Neural cell (in vitro differentiated cells): Measurements from ENCODE around the gene FXYD4. TPM values are rescaled to one million over a fixed set of nuclear protein-coding genes. Genes with fewer than 3 reads are reported as not detected.
"Not testable (repeated sequence)": the region's sequence is repeated elsewhere in the genome, so short reads cannot be mapped to it uniquely, and the experiment has no call there.

ENCODE experiments used
- H2AFZ ChIP-seq: fragments of 200-600, 300-800 bp; sonication (generic), shearing (Covaris generic); 2 replicates; pipeline ENCODE4 v1.6.0; 2014; ENCODE audit warnings: low read depth, mild to moderate bottlenecking, antibody characterized with exemption, low read length, moderate library complexity
- H3F3A ChIP-seq: fragments of 200-600 bp; shearing (Covaris generic); 2 replicates; pipeline ENCODE4 v1.6.1; 2016; ENCODE audit warnings: mild to moderate bottlenecking, moderate library complexity, mixed read lengths, antibody characterized with exemption, low read length; ENCODE audit not compliant: insufficient read depth, poor library complexity, severe bottlenecking
- H3K27ac ChIP-seq: fragments of 200-600, 300-800 bp; sonication (generic), shearing (Covaris generic); 2 replicates; pipeline ENCODE4 v1.5.1; 2014; ENCODE audit warnings: mild to moderate bottlenecking, low read length, moderate library complexity
- H3K27me3 ChIP-seq: fragments of 300-800, 200-600 bp; sonication (generic), shearing (Covaris generic); 2 replicates; pipeline ENCODE4 v1.6.0; 2014; ENCODE audit warnings: mild to moderate bottlenecking, low read depth, low read length, moderate library complexity; ENCODE audit not compliant: insufficient read depth
- H3K36me3 ChIP-seq: fragments of 300-800, 200-600 bp; sonication (generic), shearing (Covaris generic); 2 replicates; pipeline ENCODE4 v1.5.1; 2014; ENCODE audit warnings: mild to moderate bottlenecking, antibody characterized with exemption, low read length, moderate library complexity; ENCODE audit not compliant: insufficient read depth
- H3K4me2 ChIP-seq: fragments of 300-800, 200-600 bp; sonication (generic), shearing (Covaris generic); 2 replicates; pipeline ENCODE4 v1.6.0; 2014; ENCODE audit warnings: mild to moderate bottlenecking, low read length
- H3K4me3 ChIP-seq: fragments of 300-800, 200-600 bp; sonication (generic), shearing (Covaris generic); 2 replicates; pipeline ENCODE4 v1.5.1; 2014; ENCODE audit warnings: mild to moderate bottlenecking, low read length, moderate library complexity
- H3K79me2 ChIP-seq: fragments of 200-600 bp; shearing (Covaris generic); replicated peaks from 2 replicates; pipeline ENCODE4 v1.6.0; 2014; ENCODE audit warnings: mild to moderate bottlenecking, low read length, moderate library complexity; ENCODE audit not compliant: insufficient read depth
- H3K9ac ChIP-seq: fragments of 300-800, 200-600 bp; sonication (generic), shearing (Covaris generic); 2 replicates; pipeline ENCODE4 v1.6.1; 2016; ENCODE audit warnings: mild to moderate bottlenecking, low read length, mixed read lengths
- H3K9me2 ChIP-seq: fragments of 200-600 bp; shearing (Covaris generic); 2 replicates; pipeline ENCODE4 v1.6.1; 2016; ENCODE audit warnings: mild to moderate bottlenecking, low read length, mixed read lengths; ENCODE audit not compliant: insufficient read depth
- H3K9me3 ChIP-seq: fragments of 200-600, 300-800 bp; sonication (generic), shearing (Covaris generic); 2 replicates; pipeline ENCODE4 v1.6.1; 2016; ENCODE audit warnings: mild to moderate bottlenecking, mixed run types, low read length, moderate library complexity, mixed read lengths
- H4K20me1 ChIP-seq: fragments of 200-600 bp; shearing (Covaris generic); 2 replicates; pipeline ENCODE4 v1.6.1; 2016; ENCODE audit warnings: mild to moderate bottlenecking, mixed run types; ENCODE audit not compliant: insufficient read depth
- EP300 ChIP-seq: fragments of 450-650 bp; conservative IDR thresholded peaks from 2 replicates; pipeline ENCODE4 v1.6.1; 2014; ENCODE audit warnings: antibody characterized with exemption, mild to moderate bottlenecking, moderate library complexity; ENCODE audit not compliant: poor library complexity, severe bottlenecking
- EZH2 ChIP-seq: fragments of 200-600, 300-800 bp; shearing (Covaris generic), sonication (generic); IDR thresholded peaks from 2 replicates; pipeline ENCODE4 v1.6.1; 2014; ENCODE audit warnings: antibody characterized with exemption, low read length, borderline replicate concordance, mild to moderate bottlenecking; ENCODE audit not compliant: insufficient read depth, poor library complexity, severe bottlenecking
- MXI1 ChIP-seq: fragments of 450-650 bp; conservative IDR thresholded peaks from 2 replicates; pipeline ENCODE4 v1.6.1; 2014; ENCODE audit warnings: antibody characterized with exemption, mild to moderate bottlenecking; ENCODE audit not compliant: poor library complexity, severe bottlenecking
- POLR2AphosphoS5 ChIP-seq: IDR thresholded peaks from 2 replicates; pipeline ENCODE4 v1.6.1; 2012
- RAD21 ChIP-seq: fragments of 450-650 bp; conservative IDR thresholded peaks from 2 replicates; pipeline ENCODE4 v1.6.1; 2014; ENCODE audit warnings: antibody characterized with exemption, mild to moderate bottlenecking, moderate library complexity
- TAF1 ChIP-seq: IDR thresholded peaks from 2 replicates; pipeline ENCODE4 v1.6.1; 2012; ENCODE audit warnings: low read depth
- polyA plus RNA-seq: library from polyadenylated mRNA; depleted of rRNA; stranded (reverse); fragments of >200 nt; gene quantifications from 2 replicates; pipeline ENCODE4 v1.2.3, GENCODE V29; 2014
- small RNA-seq, 3 experiments: library from RNA; depleted of rRNA; stranded (forward); fragments of <200 nt; gene quantifications; one replicate each; pipeline ENCODE3, GENCODE V24; 2012
- TF ChIP-seq, protein P1 (sequence below): fragments of 450-650 bp; IDR thresholded peaks from 2 replicates; pipeline ENCODE4 v1.5.1; 2014; ENCODE audit warnings: antibody characterized with exemption, mild to moderate bottlenecking, moderate library complexity; ENCODE audit not compliant: poor library complexity, severe bottlenecking

FXYD4 gene
- polyA plus RNA-seq, 1 donor from 2014 or later = not detected

GRCh38 chr10:43421519-43421918 is 50.1 kb downstream of the FXYD4 start:
- no peak overlapping the region for H3K4me3 ChIP-seq
- H3K79me2 ChIP-seq = no peaks in the 10 kb centered on the region
- H4K20me1 ChIP-seq = no peaks in the 10 kb centered on the region
- no peak overlapping the region for H3K4me2 ChIP-seq
- H3K36me3 ChIP-seq = no peaks in the 10 kb centered on the region
- H3K9me2 ChIP-seq = no peaks in the 10 kb centered on the region
- H3K9me3 ChIP-seq = peaks cover 9% of the 10 kb centered on the region
- no peak overlapping the region for H3K9ac ChIP-seq
- TF ChIP-seq EP300 (no peak), RAD21 (no peak), EZH2 (no peak), TAF1 (no peak), MXI1 (no peak)
- no peak overlapping the region for H3K27ac ChIP-seq
- H3K27me3 ChIP-seq = no peaks in the 10 kb centered on the region
- H2AFZ ChIP-seq = no peak overlapping the region
- no peaks in the 10 kb centered on the region for H3F3A ChIP-seq

GRCh38 chr10:43421944-43422343 is 50.5 kb downstream of the FXYD4 start:
- H3K9me2 ChIP-seq, H3K9me3 ChIP-seq, H3F3A ChIP-seq, H3K36me3 ChIP-seq, H2AFZ ChIP-seq, H3K9ac ChIP-seq, H3K27me3 ChIP-seq, H3K4me3 ChIP-seq, H3K27ac ChIP-seq, H4K20me1 ChIP-seq, H3K4me2 ChIP-seq, H3K79me2 ChIP-seq: not testable (repeated sequence)

- no peaks in the 10 kb centered on the region for H4K20me1 ChIP-seq
- TF ChIP-seq MXI1 (no peak), RAD21 (no peak), TAF1 (no peak), EZH2 (no peak), POLR2AphosphoS5 (no peak)
- TF ChIP-seq, protein P1, sequence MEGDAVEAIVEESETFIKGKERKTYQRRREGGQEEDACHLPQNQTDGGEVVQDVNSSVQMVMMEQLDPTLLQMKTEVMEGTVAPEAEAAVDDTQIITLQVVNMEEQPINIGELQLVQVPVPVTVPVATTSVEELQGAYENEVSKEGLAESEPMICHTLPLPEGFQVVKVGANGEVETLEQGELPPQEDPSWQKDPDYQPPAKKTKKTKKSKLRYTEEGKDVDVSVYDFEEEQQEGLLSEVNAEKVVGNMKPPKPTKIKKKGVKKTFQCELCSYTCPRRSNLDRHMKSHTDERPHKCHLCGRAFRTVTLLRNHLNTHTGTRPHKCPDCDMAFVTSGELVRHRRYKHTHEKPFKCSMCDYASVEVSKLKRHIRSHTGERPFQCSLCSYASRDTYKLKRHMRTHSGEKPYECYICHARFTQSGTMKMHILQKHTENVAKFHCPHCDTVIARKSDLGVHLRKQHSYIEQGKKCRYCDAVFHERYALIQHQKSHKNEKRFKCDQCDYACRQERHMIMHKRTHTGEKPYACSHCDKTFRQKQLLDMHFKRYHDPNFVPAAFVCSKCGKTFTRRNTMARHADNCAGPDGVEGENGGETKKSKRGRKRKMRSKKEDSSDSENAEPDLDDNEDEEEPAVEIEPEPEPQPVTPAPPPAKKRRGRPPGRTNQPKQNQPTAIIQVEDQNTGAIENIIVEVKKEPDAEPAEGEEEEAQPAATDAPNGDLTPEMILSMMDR = no peak
- no peaks in the 10 kb centered on the region for H3K79me2 ChIP-seq
- H3K27me3 ChIP-seq = no peaks in the 10 kb centered on the region
- no peak overlapping the region for H3K27ac ChIP-seq
- no peaks in the 10 kb centered on the region for H3K36me3 ChIP-seq
- no peak overlapping the region for H3K9ac ChIP-seq
- H3K4me3 ChIP-seq = no peak overlapping the region
- H2AFZ ChIP-seq = no peak overlapping the region
- no peak overlapping the region for H3K4me2 ChIP-seq
- no peaks in the 10 kb centered on the region for H3F3A ChIP-seq
- peaks cover 9% of the 10 kb centered on the region for H3K9me3 ChIP-seq
- H3K9me2 ChIP-seq = no peaks in the 10 kb centered on the region
These were observed 53.0 kb downstream of the FXYD4 start for GRCh38 chr10:43424416-43424815.

Small RNA genes within 50 kb of the gene (small RNA-seq; reads per million reads assigned to genes)
- gene RNU6ATAC11P (0 reads per million in 3 experiments), gene SNORD3J (0.03 to 0.33 (median 0.26) reads per million in 3 experiments)

Other genes with a start within 250 kb of the FXYD4 start
- gene CSGALNACT2, start 233.2 kb upstream of the FXYD4 start, polyA plus RNA-seq = 20.3 and 20.7 TPM in 2 replicates
- gene RASGEF1A, start 104.6 kb upstream of the FXYD4 start, polyA plus RNA-seq = 8.7 and 10.5 TPM in 2 replicates
- gene HNRNPF, start 37.5 kb downstream of the FXYD4 start, polyA plus RNA-seq = 65.0 and 65.8 TPM in 2 replicates
- gene ZNF487, start 65.5 kb downstream of the FXYD4 start, polyA plus RNA-seq = 6.2 and 11.8 TPM in 2 replicates
- 4.2 and 8.2 TPM in 2 replicates for gene ZNF239, start 203.0 kb downstream of the FXYD4 start, polyA plus RNA-seq
- 2.0 and 3.5 TPM in 2 replicates for gene ZNF485, start 234.8 kb downstream of the FXYD4 start, polyA plus RNA-seq